ENCODE data around the gene RRAGD. TPM values are rescaled to one million over a fixed set of nuclear protein-coding genes. Genes with fewer than 3 reads are reported as not detected.

RRAGD gene
- total and polyA plus RNA-seq, 4 donors: 4.7 to 6.7 (median 5.6) TPM

GRCh38 chr6:89361171-89361570 is 50.9 kb downstream of the RRAGD start:
- 91% methylated on average over 2 of the region's 2 CpGs for WGBS
- Histone ChIP-seq H3K9me3 (ENCODE audit: control insufficient read depth in 4 of 4, low read length in 3 of 4) (no peaks in the 10 kb centered on the region), H3K36me3 (ENCODE audit: control insufficient read depth in 4 of 4, insufficient read depth in 3 of 4, low read depth in 1 of 4, low read length in 3 of 4) (no peaks in the 10 kb centered on the region), H3K9ac (ENCODE audit: low read depth in 1 of 2, low read length in 2 of 2) (no peak overlapping the region), H3K27ac (ENCODE audit: low read depth in 1 of 2, low read length in 2 of 2) (no peak overlapping the region), H3K4me1 (ENCODE audit: control insufficient read depth in 4 of 4, insufficient read depth in 4 of 4, low read length in 3 of 4) (peaks cover 0 to 3% (median 0%) of the 10 kb centered on the region in 4 donors), H3K27me3 (ENCODE audit: control insufficient read depth in 4 of 4, insufficient read depth in 4 of 4, low read length in 3 of 4) (no peaks in the 10 kb centered on the region), H3K4me3 (ENCODE audit: low read depth in 1 of 3, low read length in 3 of 3) (no peak overlapping the region)
- no peak for DNase-seq (ENCODE audit: low spot score)
- TF ChIP-seq EGR1 (IDR thresholded peaks at IDR 0.05; ENCODE audit: low read depth in 2 of 2): no peak
- no peak for TF ChIP-seq NR2F2 (IDR thresholded peaks at IDR 0.05)
- TF ChIP-seq RAD21 (IDR thresholded peaks at IDR 0.05): no peak
- TF ChIP-seq YY1 (IDR thresholded peaks at IDR 0.05): no peak
- TF ChIP-seq FOXA1 (IDR thresholded peaks at IDR 0.05): no peak
- TF ChIP-seq CTCF (IDR thresholded peaks at IDR 0.05; ENCODE audit: low read depth, low read length, missing input control): no peak
- no peak for TF ChIP-seq HNF4A (conservative IDR thresholded peaks at IDR 0.05)
- no peak for TF ChIP-seq JUND (IDR thresholded peaks at IDR 0.05)
- TF ChIP-seq RXRA (IDR thresholded peaks at IDR 0.05): no peak
- no peak for TF ChIP-seq GABPA (IDR thresholded peaks at IDR 0.05 in 1 of 2, conservative IDR thresholded peaks at IDR 0.05 in 1 of 2)
- no peak for TF ChIP-seq FOXA2 (IDR thresholded peaks at IDR 0.05)
- TF ChIP-seq ZBTB33 (IDR thresholded peaks at IDR 0.05): no peak
- TF ChIP-seq TAF1 (conservative IDR thresholded peaks at IDR 0.05): no peak
- TF ChIP-seq HNF4G (IDR thresholded peaks at IDR 0.05): no peak
- no peak for TF ChIP-seq MAX (IDR thresholded peaks at IDR 0.05)
- no peak for TF ChIP-seq REST (IDR thresholded peaks at IDR 0.05)
- TF ChIP-seq SP1 (IDR thresholded peaks at IDR 0.05): no peak

Measured in liver (tissue), 9 donors.